Measurements from ENCODE around the gene PLCD1.

- no peak for TF ChIP-seq CTCF (IDR thresholded peaks at IDR 0.05)
- no peak for TF ChIP-seq EZH2 (IDR thresholded peaks at IDR 0.05)
- TF ChIP-seq EZH2phosphoT487 (IDR thresholded peaks at IDR 0.05), result no peak
Observed at GRCh38 chr3:38009807-38010591, 19.4 kb downstream of the PLCD1 start.

Measured in neural progenitor cell (in vitro differentiated cells).